ENCODE data around the gene ZBTB48. TPM values are rescaled to one million over a fixed set of nuclear protein-coding genes. Genes with fewer than 3 reads are reported as not detected.

Gene ZBTB48
- 13.0 and 18.2 TPM in 2 replicates for total RNA-seq

DNA sequence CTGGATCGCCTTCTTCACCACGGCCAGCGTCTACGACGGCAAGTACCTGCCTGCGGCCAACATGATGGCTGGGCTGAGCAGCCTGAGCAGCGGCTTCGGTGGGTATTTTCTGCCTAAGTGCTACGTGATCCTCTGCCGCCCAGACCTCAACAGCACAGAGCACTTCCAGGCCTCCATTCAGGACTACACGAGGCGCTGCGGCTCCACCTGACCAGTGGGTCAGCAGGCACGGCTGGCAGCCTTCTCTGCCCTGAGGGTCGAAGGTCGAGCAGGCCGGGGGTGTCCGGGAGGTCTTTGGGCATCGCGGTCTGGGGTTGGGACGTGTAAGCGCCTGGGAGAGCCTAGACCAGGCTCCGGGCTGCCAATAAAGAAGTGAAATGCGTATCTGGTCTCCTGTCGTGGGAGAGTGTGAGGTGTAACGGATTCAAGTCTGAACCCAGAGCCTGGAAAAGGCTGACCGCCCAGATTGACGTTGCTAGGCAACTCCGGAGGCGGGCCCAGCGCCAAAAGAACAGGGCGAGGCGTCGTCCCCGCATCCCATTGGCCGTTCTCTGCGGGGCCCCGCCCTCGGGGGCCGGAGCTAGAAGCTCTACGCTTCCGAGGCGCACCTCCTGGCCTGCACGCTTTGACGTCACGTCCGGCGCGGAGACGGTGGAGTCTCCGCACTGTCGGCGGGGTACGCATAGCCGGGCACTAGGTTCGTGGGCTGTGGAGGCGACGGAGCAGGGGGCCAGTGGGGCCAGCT lies at the start of gene ZBTB48:
Gene ZBTB48, plus strand, starts transcription at position 621 of the 745 bp plus-strand sequence. CDS start 616 bp downstream, outside the sequence.

DNA sequence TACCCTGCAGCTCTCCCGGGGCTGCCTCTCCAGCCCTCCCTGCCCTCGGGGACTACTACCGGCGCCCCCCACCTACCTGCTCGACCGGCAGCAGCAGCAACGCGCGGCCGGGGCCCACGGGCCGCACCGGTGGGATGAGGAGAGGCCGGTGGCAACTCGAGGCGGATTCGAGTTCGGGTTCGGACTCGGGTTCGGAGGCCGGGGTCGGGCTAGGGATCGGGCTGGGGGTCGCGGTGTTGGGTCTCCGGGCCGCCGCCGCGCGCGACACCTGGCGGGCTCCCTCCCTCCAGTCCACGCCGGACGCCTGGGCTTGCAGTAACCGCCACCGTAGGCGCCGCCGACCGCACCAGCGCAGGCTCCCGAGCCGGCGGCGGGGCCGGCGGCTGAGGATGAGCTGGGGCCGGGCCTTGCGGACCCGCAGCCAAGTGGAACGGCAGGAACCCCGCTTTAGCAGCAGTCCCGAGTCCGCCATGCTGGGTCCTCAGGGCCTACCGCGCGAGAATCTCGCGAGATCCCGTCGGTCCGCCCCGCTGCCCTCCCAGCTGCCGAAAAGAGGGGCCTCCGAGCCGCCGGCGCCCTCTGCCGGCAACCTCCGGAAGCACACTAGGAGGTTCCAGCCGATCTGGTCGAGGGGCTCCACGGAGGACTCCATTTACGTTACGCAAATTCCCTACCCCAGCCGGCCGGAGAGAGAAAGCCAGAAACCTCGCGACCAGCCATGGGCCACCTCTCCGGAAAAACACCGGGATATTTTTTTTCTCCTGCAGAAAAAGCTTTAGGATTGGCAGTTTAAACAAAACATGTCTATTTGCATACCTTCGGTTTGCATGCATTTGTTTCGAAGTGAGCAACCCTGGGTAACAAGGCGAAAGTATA lies 25.5 kb upstream of the ZBTB48 start, which contains the start of gene NOL9:
Gene NOL9, minus strand, starts transcription at position 483 of the 876 bp plus-strand sequence. Its CDS starts 11 bp downstream, at position 472.

GRCh38 chr1:6554907-6555778 lies 24.7 kb upstream of the ZBTB48 start, which contains the start of gene TAS1R1:
Gene TAS1R1 (plus strand): TSS chr1:6555307. CDS start chr1:6555374, 67 bp downstream.

GRCh38 chr1:6602669-6603237 lies 23.0 kb downstream of the ZBTB48 start, which contains the start of gene KLHL21:
Gene KLHL21 (minus strand): TSS chr1:6602869. CDS start chr1:6602817, 52 bp downstream.

GRCh38 chr1:6613361-6614018 lies 33.7 kb downstream of the ZBTB48 start, which contains the start of gene PHF13:
Gene PHF13 (plus strand): TSS chr1:6613731. CDS start chr1:6614067, 336 bp downstream.

DNA sequence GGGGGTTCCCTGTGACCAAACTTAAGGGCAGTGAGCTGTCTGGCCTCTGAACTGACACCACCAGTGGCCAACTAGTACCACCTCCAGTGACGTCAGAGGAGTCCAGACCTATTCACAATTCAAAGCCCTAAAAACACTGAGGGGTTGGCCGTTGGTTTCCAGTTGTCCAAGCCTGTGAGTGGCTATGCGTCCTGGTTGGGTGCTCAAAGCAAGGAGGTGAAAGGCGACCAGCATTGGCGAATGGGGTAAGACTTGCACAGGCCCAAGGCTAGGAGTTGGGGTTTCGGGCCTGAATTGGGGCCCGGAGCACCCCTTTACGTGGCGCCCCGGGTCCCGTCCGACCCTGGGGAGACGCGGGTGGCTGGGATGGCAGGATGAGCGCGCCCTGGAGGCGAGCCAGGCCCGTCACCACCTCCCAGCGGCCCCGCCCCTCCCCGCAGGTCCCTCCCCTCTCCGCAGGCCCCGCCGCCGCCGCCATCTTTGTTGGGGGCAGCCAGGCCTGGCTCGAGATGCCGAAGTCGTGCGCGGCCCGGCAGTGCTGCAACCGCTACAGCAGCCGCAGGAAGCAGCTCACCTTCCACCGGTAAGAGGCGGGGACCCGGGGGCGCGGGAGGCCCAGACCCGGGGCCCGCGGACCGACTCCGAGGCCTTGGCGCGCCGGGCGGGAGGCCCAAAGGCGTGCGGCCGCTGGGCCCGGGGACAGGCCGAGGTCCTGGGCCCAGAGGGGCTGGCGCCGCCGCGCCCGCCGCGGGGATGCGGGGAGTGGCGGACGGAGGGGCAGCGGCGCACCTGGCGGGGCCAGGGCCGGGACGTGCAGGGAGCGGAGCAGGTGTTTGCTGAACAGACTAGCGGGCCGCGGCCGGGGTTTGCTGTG lies 45.2 kb downstream of the ZBTB48 start, which contains the start of gene THAP3:
Gene THAP3, plus strand, starts transcription at position 159 of the 874 bp plus-strand sequence. Its CDS starts 351 bp downstream, at position 510.

Other genes starting within 250 kb of the ZBTB48 start
- gene ACOT7, start 186.2 kb upstream of the ZBTB48 start, total RNA-seq, result 31.7 and 92.7 TPM in 2 replicates
- 0.26 and 0.59 TPM in 2 replicates for gene HES2, start 160.1 kb upstream of the ZBTB48 start, total RNA-seq
- gene ESPN, start 155.2 kb upstream of the ZBTB48 start, total RNA-seq, result 0.07 TPM in 1 of 2 replicates, not detected in the other
- gene TNFRSF25, start 113.8 kb upstream of the ZBTB48 start, total RNA-seq, result 5.0 and 14.5 TPM in 2 replicates
- gene PLEKHG5, start 88.3 kb upstream of the ZBTB48 start, total RNA-seq, result 12.5 and 37.3 TPM in 2 replicates
- 21.6 and 24.3 TPM in 2 replicates for gene NOL9, start 25.5 kb upstream of the ZBTB48 start, total RNA-seq
- gene TAS1R1, start 24.7 kb upstream of the ZBTB48 start, total RNA-seq, result 0.20 and 0.46 TPM in 2 replicates
- gene KLHL21, start 22.9 kb downstream of the ZBTB48 start, total RNA-seq, result 44.4 and 67.9 TPM in 2 replicates
- 17.3 and 19.7 TPM in 2 replicates for gene PHF13, start 33.7 kb downstream of the ZBTB48 start, total RNA-seq
- 22.1 and 24.6 TPM in 2 replicates for gene THAP3, start 44.9 kb downstream of the ZBTB48 start, total RNA-seq
- 44.4 and 49.5 TPM in 2 replicates for gene DNAJC11, start 121.8 kb downstream of the ZBTB48 start, total RNA-seq
- gene CAMTA1, start 205.5 kb downstream of the ZBTB48 start, total RNA-seq, result 31.8 and 43.6 TPM in 2 replicates

Measured in smooth muscle cell of the pulmonary artery (primary cell).